HG02884 (cell line): ENCODE results near the gene RUNX2.

Source experiments
- ATAC-seq: cut with Tn5 transposase; IDR thresholded peaks from one replicate; pipeline ENCODE4 v1.9.1; 2021; ENCODE audit warnings: mild to moderate bottlenecking, moderate library complexity; ENCODE audit not compliant: unreplicated experiment

The RUNX2 gene

GRCh38 chr6:45479834-45480751 is 152.0 kb downstream of the RUNX2 start:
- peak; percentile 96 for ATAC-seq

GRCh38 chr6:45480752-45481415 is 152.8 kb downstream of the RUNX2 start:
- no peak for ATAC-seq

GRCh38 chr6:45483021-45483420 is 154.9 kb downstream of the RUNX2 start:
- ATAC-seq = no peak

- no peak for ATAC-seq
Measured at GRCh38 chr6:45483501-45483900, 155.4 kb downstream of the RUNX2 start.

- ATAC-seq = no peak
Measured at GRCh38 chr6:45486736-45487135, 158.6 kb downstream of the RUNX2 start.

GRCh38 chr6:45487645-45488044 is 159.5 kb downstream of the RUNX2 start:
- no peak for ATAC-seq

- no peak for ATAC-seq
Measured at GRCh38 chr6:45488269-45488668, 160.1 kb downstream of the RUNX2 start.

- no peak for ATAC-seq
Measured at GRCh38 chr6:45488889-45489288, 160.8 kb downstream of the RUNX2 start.

- no peak for ATAC-seq
Measured at GRCh38 chr6:45491048-45491735, 163.1 kb downstream of the RUNX2 start.

GRCh38 chr6:45491874-45492273 is 163.7 kb downstream of the RUNX2 start:
- ATAC-seq = no peak

GRCh38 chr6:45493761-45494160 is 165.6 kb downstream of the RUNX2 start:
- ATAC-seq = no peak

- ATAC-seq = no peak
Measured at GRCh38 chr6:45494416-45495135, 166.4 kb downstream of the RUNX2 start.

GRCh38 chr6:45495429-45496084 is 167.4 kb downstream of the RUNX2 start:
- ATAC-seq = no peak

GRCh38 chr6:45496085-45496433 is 167.9 kb downstream of the RUNX2 start:
- no peak for ATAC-seq

GRCh38 chr6:45498591-45498990 is 170.5 kb downstream of the RUNX2 start:
- no peak for ATAC-seq

- ATAC-seq = no peak
Measured at GRCh38 chr6:45500924-45501816, 173.0 kb downstream of the RUNX2 start.

- ATAC-seq = no peak
Measured at GRCh38 chr6:45502456-45502855, 174.3 kb downstream of the RUNX2 start.

- ATAC-seq = no peak
Measured at GRCh38 chr6:45504947-45505346, 176.8 kb downstream of the RUNX2 start.

- no peak for ATAC-seq
Measured at GRCh38 chr6:45505470-45505869, 177.3 kb downstream of the RUNX2 start.

GRCh38 chr6:45507186-45507585 is 179.1 kb downstream of the RUNX2 start:
- ATAC-seq = no peak
